HG02938 (cell line): ENCODE results near the gene STX16.

Experiments
- ATAC-seq: cut with Tn5 transposase; IDR thresholded peaks from one replicate; pipeline ENCODE4 v1.9.1; 2021; ENCODE audit warnings: mild to moderate bottlenecking, moderate library complexity; ENCODE audit not compliant: unreplicated experiment

STX16 gene

DNA sequence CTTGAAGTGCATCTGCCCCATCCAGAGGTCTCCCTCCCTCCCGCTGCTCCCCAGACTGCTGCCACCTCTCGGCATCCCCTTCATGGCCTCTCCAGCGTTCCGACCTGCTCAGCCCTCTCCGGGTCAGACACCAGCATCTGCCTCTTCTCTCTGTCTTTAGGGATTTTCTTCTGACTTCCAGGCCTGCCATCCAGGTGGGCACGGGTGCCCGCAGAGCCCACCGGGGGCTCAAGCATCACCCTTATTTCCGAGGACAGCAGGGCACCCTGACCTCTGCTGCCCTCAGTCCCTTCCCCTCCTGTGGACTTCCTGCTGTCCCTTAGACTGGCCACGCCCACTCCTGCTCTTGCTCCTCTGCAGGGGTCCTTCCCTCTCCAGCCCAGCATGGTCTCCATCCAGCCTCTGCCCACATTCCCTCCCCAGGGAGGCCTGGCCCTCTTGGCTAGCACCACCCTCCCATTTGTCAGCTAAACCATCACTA, 44.9 kb downstream of the STX16 start:
- ATAC-seq, result no peak

GRCh38 chr20:58696411-58696961, 45.4 kb downstream of the STX16 start:
- ATAC-seq, result no peak

- no peak for ATAC-seq
Observed at GRCh38 chr20:58697201-58697866, 46.3 kb downstream of the STX16 start.

DNA sequence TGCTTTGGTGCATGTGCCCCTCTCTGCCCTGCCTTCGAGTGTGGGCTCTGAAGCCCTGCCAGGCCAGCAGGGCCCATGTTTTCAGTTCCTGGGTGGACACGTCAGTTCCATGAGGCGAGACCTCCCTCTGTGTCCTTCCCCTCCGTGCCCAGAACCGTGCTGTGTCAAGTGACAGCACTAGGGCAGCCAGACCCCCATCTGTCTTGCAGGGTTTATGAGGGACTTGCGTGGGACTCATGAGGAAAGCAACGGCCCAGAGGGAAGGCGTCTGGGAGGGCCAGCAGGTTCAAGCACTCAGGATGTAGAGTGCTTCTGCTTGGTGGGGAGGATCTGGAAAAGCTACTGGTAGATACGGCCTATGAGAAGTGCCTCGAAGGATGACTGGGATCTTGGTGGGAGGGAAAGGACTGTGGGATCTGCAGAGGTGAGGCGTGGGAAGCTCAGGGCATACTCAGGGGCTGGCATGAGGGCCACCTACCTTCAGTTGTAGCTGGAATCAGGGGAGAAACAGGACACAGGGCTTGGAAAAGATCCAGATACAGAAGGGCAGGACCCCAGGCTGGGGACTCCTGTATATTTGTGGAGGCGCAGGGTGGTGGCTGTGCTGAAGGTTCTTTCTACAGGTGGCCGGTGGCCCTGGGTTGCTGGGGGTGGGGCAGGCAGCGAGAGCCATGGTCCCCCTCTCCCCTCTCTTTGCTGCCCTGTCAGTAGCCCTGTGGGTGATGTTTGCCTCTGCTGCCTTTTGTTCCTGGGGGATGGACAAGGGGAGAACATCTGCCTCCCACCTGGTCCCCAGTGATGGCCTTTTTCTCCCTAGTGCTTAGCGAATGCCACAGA, 47.0 kb downstream of the STX16 start:
- no peak for ATAC-seq

DNA sequence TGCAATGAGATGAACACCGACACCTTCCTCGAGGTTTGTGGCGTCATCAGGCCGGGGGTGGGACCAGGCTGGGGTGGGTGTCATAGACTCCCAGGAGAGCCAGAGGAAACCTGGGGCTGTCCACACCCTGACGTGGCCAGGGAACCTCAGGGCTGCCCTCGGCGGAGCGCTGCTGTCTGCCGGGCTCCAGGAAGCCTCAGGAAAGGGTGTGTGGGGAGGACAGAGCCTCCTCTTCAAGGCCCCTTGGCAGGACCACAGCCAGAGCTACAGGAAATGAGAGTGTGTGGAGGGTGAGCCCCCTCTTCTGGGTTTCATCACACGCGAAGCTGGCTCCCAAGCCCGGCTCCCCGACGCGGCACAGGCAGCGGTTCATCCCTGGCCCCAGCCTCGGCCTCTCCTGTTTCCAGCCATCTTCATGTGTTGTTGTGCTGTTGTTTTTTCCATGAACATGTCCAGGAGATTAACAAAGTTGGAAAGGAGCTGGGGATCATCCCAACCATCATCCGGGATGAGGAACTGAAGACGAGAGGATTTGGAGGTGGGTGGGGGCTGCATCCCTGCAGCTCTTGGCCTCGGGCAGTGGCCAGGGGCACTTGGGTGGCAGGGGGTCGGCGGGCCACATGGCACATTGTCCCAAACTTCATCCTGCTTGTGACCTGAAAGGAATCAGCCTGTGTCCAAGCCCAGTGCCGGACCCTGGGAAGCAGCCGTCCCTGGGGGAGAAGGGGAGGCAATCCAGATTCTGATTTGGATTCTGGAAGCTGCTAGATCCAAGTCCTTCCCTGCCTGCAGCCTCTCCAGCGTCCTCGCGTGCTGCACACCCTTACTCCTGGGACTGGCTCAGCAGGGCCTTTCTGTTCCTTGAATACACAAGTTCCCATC, 47.9 kb downstream of the STX16 start:
- no peak for ATAC-seq

GRCh38 chr20:58699623-58700107, 48.6 kb downstream of the STX16 start:
- no peak for ATAC-seq

- no peak for ATAC-seq
Observed at GRCh38 chr20:58700121-58700821, 49.2 kb downstream of the STX16 start.

GRCh38 chr20:58700823-58701222, 49.7 kb downstream of the STX16 start:
- no peak for ATAC-seq

GRCh38 chr20:58701431-58702160, 50.5 kb downstream of the STX16 start:
- no peak for ATAC-seq

DNA sequence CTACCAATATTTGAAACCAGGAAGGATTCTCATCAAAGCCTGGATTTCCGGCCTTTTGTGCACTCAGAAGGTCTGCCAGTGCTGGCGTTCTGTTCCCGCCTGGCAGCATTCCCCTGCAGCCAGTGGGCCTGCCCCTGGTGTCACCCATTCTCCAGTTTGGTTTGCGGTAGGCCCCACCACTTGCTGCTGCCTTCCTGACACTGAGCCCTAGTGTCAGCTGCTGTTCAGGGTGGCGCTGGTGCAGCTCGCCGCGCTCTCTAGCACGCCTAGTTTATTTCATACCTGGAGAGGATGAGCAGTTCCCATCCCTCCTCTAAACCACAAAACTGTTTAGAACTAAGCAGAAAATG, 51.1 kb downstream of the STX16 start:
- no peak for ATAC-seq

DNA sequence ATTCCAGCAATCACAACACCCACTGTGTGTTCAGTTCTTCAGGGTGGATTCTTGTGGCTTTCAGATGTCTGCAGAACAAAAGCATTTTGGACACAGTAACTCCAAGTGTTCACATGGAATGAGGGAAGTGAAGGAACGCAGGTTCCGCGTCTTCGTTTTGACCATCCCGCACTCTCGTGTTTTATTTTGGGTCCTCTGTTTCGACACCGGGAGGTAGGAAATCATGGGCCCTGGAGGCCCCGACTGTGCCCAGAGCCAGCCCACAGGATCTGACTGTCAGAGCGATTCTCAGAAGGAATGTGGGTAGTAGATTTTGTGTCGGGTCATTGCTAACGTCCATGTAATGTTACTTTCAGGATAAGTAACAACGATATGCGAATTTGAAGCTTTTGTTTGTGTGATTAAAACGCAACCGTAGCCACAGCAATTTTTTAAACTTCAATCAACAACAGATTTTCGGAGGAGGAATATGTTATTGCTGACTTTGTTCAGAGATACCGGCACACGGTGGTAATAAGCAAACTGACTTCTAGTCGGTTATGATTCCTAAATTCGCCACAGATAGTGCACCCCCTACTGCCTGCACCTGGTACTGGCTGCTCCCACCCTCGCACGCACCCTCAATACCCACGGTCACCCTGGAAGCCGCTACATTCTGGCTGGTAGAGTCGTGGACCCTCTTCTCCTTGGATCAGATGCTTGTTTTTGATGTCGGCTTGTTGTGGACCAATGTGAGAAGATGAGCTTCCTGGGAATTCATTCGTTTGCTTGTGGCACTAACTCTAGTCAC, 52.0 kb downstream of the STX16 start:
- ATAC-seq, result no peak

- no peak for ATAC-seq
Observed at GRCh38 chr20:58703765-58704371, 52.8 kb downstream of the STX16 start.

DNA sequence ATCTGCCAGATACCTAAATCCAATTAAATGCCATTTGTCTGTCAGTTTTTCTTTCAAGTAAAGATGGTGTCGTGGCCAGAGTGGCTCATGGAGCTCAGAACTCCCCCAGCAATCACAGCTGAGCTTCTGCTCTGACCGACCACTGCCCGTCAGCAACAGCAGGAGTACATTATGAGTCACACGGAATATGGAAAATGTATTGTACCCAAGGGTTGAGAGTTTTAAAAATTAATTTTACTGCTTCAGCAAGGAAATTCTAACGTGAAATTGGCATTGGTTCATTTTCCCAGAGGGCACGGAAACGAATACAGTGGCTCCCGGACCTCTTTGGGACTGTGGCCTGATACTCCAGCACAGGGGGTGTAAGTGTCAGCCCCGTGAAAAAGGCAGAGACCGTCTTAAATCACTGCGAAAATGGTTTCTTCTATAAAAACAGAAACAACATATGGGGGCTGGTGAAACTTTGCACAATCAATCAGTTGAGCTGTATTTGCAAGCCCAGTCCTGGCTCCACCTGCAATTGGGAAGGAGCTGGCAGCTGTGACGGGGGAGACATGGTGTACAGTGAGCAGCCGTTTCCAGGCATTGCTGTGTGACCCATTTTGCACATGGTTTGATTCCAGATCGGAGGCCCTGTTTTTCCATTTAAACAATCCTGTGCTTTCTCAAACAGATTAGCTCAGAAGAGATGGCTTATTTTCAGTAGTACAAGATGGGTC, 54.3 kb downstream of the STX16 start:
- ATAC-seq, result no peak

GRCh38 chr20:58706150-58706892, 55.2 kb downstream of the STX16 start:
- ATAC-seq, result no peak

DNA sequence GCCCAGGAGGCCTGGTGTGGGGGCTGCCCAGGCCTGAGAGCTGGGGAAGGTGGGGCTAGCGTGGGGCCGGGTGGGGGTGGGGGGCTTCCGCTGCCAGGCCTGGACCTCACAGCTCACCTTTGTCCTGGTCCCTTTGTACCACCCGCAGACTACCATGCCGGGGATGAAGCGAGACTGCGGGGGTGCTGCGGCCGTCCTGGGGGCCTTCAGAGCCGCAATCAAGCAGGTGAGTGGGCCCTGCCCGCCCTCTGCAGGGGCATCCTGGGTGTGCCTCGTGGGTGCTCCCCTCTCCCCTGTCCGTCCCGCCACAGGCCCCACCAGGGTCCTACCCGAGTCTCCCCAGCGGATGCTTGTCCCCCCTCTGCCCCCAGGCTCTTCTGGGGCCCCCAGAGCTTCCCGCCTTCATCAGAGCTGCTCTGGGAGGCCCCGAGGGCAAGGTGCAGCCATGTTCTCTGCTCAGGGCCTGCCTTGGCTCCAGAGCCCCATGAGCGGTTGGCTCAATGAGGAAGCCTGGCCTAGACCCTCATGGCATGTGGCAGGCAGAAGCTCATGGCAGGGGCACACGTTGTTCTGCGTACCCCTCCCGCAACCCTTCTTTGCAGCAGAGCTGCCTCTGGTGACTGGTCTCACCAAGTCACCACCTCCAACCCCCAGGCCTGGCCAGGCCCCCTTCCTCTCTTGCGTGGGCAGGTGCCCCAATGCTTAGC, 56.0 kb downstream of the STX16 start:
- no peak for ATAC-seq

DNA sequence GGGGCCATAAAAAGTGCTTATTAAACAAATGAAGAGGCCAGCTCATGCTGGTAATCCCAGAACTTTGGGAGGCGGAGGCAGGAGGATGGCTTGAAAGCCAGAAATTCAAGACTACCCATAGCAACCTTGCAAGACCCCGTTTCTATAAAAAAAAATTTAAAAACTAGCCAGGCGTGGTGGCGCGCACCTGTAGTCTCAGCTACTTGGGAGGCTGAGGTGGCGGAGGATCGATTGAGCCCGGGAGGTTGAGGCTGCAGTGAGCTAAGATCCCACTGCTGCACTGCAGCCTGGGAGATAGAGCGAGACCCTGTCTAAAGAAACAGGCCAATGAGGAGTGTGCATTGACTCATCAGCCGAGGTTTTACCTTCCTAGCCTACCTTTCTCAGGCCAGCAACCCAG, 56.7 kb downstream of the STX16 start:
- ATAC-seq, result no peak
